Measurements from ENCODE around the gene LOXHD1.

LOXHD1 gene

GRCh38 chr18:46668135-46668534 lies 11.1 kb upstream of the LOXHD1 start:
- Histone ChIP-seq H3K27ac (ENCODE audit: extremely low read depth, low read depth, low read length) (no peak overlapping the region), H3K9me3 (ENCODE audit: control insufficient read depth, insufficient read depth, low read depth, low read length) (no peaks in the 10 kb centered on the region), H3K36me3 (ENCODE audit: control insufficient read depth in 2 of 2, insufficient read depth in 1 of 2, low read length in 2 of 2) (no peaks in the 10 kb centered on the region), H3K4me1 (ENCODE audit: control insufficient read depth, insufficient read depth, low read length) (no peaks in the 10 kb centered on the region), H3K4me3 (ENCODE audit: low read depth, low read length) (no peak overlapping the region)
- TF ChIP-seq ZNF132 (tag by site-specific recombination; IDR thresholded peaks at IDR 0.05; ENCODE audit: borderline replicate concordance), result no peak
- TF ChIP-seq ZNF629 (tag by site-specific recombination; IDR thresholded peaks at IDR 0.05), result no peak
- no peak for TF ChIP-seq ZNF548 (tag by site-specific recombination; IDR thresholded peaks at IDR 0.05)
- no peak for TF ChIP-seq ZNF214 (tag by site-specific recombination; IDR thresholded peaks at IDR 0.05; ENCODE audit: borderline replicate concordance)
- no peak for TF ChIP-seq ZNF174 (tag by site-specific recombination; IDR thresholded peaks at IDR 0.05)
- no peak for TF ChIP-seq SCRT2 (tag by site-specific recombination; IDR thresholded peaks at IDR 0.05)
- no peak for TF ChIP-seq ZNF366 (tag by site-specific recombination; conservative IDR thresholded peaks at IDR 0.05)
- TF ChIP-seq ZNF704 (tag by site-specific recombination; IDR thresholded peaks at IDR 0.05), result no peak
- TF ChIP-seq ZNF701 (tag by site-specific recombination; IDR thresholded peaks at IDR 0.05), result no peak
- no peak for TF ChIP-seq MEIS1 (CRISPR knock-in tag; IDR thresholded peaks at IDR 0.05; ENCODE audit: borderline replicate concordance)
- TF ChIP-seq ZNF24 (tag by site-specific recombination; IDR thresholded peaks at IDR 0.05), result no peak
- TF ChIP-seq GFI1B (tag by site-specific recombination; IDR thresholded peaks at IDR 0.05), result no peak
- TF ChIP-seq ZNF138 (tag by site-specific recombination; IDR thresholded peaks at IDR 0.05; ENCODE audit: borderline replicate concordance), result no peak
- TF ChIP-seq TRIM28 (IDR thresholded peaks at IDR 0.05; ENCODE audit: borderline replicate concordance, low read length), result no peak
- TF ChIP-seq ZNF626 (tag by site-specific recombination; IDR thresholded peaks at IDR 0.05), result no peak
- no peak for TF ChIP-seq ZSCAN4 (tag by site-specific recombination; IDR thresholded peaks at IDR 0.05)
- TF ChIP-seq BCL11A (tag by site-specific recombination; IDR thresholded peaks at IDR 0.05; ENCODE audit: low read depth), result no peak
- ChIA-PET CTCF (interaction anchor here (3.4 kb wide), 1 partner anchor 10 kb away, joined by 22 read pairs; the partner anchor contains the start of gene LOXHD1), POLR2A (no interaction called here)

GRCh38 chr18:46663539-46663938 lies 6.5 kb upstream of the LOXHD1 start:
- CTCF ChIA-PET, result interaction anchor here (0.7 to 7.9 kb wide), 3 partner anchors 200 to 516 kb away, joined by 3 to 179 read pairs (median 3); no protein-coding TSS in a partner anchor

More at GRCh38 chr18:46663539-46663938, 6.5 kb upstream of the LOXHD1 start:
- POLR2A ChIA-PET, result no interaction called here
- TF ChIP-seq ZNF24 (tag by site-specific recombination; IDR thresholded peaks at IDR 0.05) (no peak), ZNF513 (tag by site-specific recombination; IDR thresholded peaks at IDR 0.05) (no peak), OSR2 (tag by site-specific recombination; IDR thresholded peaks at IDR 0.05) (no peak), ZNF549 (tag by site-specific recombination; IDR thresholded peaks at IDR 0.05) (no peak), PATZ1 (tag by site-specific recombination; IDR thresholded peaks at IDR 0.05) (no peak), ZNF311 (tag by site-specific recombination; IDR thresholded peaks at IDR 0.05; ENCODE audit: borderline replicate concordance) (no peak), CTCF (tag by site-specific recombination; IDR thresholded peaks at IDR 0.05) (no peak), ZNF398 (tag by site-specific recombination; IDR thresholded peaks at IDR 0.05) (no peak), ZNF791 (tag by site-specific recombination; IDR thresholded peaks at IDR 0.05) (no peak), ZNF423 (tag by site-specific recombination; IDR thresholded peaks at IDR 0.05) (no peak), SCRT2 (tag by site-specific recombination; IDR thresholded peaks at IDR 0.05) (no peak), ZNF37A (tag by site-specific recombination; IDR thresholded peaks at IDR 0.05) (no peak), TRIM28 (IDR thresholded peaks at IDR 0.05; ENCODE audit: borderline replicate concordance, low read length) (no peak)
- Histone ChIP-seq H3K27ac (ENCODE audit: extremely low read depth, low read depth, low read length) (no peak overlapping the region), H3K4me3 (ENCODE audit: low read depth, low read length) (no peak overlapping the region), H3K36me3 (ENCODE audit: control insufficient read depth in 2 of 2, insufficient read depth in 1 of 2, low read length in 2 of 2) (no peaks in the 10 kb centered on the region), H3K4me1 (ENCODE audit: control insufficient read depth, insufficient read depth, low read length) (no peaks in the 10 kb centered on the region), H3K9me3 (ENCODE audit: control insufficient read depth, insufficient read depth, low read depth, low read length) (no peaks in the 10 kb centered on the region)

All from HEK293 (cell line).